AG09309 (cell line): Measurements from ENCODE around the gene OR1I1.
A peak's percentile ranks its signal among the peaks of the same experiment; 100 is the strongest.

ENCODE experiments used
- DNase-seq: peaks from one replicate; pipeline ENCODE4 v3.0.0-alpha.2; 2010; ENCODE audit warnings: low read depth
- H3K4me3 ChIP-seq: 2 replicates; pipeline ENCODE4 v1.5.1; 2011; ENCODE audit warnings: mild to moderate bottlenecking, low read depth, low read length, moderate library complexity; ENCODE audit not compliant: control insufficient read depth
- TF ChIP-seq, protein P1 (sequence below): IDR thresholded peaks from 2 replicates; pipeline ENCODE4 v1.5.1; 2011; ENCODE audit warnings: mild to moderate bottlenecking, low read depth, low read length, inconsistent platforms; ENCODE audit not compliant: insufficient read depth, control insufficient read depth; ENCODE audit errors: missing control alignments

The OR1I1 gene

DNA sequence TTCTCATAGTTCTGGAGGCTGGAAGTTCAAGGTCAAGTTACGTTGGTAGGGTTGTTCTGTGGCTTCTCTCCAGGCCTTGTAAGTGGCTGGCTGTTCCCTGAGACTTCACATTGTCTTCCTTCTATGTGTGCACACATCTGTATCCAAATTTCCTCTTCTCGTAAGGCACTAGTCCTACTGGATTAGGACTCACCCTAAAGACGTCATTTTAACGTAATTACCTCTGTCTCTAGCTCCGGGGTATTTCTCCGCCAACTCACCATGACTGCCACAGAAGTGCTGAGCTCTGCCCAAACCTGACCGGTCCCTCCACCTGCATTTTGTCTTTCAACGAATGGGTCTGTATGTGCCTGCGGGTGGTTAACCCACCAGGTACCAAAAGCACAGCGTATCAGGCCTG lies 16.4 kb downstream of the OR1I1 start:
- no peak for DNase-seq
- TF ChIP-seq, protein P1, sequence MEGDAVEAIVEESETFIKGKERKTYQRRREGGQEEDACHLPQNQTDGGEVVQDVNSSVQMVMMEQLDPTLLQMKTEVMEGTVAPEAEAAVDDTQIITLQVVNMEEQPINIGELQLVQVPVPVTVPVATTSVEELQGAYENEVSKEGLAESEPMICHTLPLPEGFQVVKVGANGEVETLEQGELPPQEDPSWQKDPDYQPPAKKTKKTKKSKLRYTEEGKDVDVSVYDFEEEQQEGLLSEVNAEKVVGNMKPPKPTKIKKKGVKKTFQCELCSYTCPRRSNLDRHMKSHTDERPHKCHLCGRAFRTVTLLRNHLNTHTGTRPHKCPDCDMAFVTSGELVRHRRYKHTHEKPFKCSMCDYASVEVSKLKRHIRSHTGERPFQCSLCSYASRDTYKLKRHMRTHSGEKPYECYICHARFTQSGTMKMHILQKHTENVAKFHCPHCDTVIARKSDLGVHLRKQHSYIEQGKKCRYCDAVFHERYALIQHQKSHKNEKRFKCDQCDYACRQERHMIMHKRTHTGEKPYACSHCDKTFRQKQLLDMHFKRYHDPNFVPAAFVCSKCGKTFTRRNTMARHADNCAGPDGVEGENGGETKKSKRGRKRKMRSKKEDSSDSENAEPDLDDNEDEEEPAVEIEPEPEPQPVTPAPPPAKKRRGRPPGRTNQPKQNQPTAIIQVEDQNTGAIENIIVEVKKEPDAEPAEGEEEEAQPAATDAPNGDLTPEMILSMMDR = no peak
- H3K4me3 ChIP-seq = no peak overlapping the region

DNA sequence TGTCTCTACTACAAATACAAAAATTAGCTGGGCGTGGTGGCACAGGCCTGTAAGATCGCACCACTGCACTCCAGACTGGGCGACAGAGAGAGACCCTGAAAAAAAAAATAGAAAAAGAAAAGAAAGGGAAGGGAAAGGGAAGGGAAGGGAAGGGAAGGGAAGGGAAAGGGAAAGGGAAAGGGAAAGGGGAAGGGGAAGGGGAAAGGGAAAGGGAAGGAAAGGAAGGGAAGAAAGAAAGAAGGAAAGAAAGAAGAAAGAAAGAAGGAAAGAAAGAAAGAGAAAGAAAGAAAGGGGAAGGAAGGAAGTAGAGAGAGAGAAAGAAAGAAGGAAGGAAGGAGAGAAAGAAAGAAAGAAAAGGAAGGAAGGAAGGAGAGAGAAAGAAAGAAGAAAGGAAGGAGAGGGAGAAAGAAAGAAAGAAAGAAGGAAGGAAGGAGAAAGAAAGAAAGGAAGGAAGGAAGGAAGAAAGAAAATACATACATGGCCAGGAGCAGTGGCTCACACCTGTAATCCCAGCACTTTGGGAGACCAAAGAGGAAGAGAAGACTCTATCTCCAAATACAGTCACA lies 17.1 kb downstream of the OR1I1 start:
- no peak for DNase-seq
- TF ChIP-seq, protein P1 = no peak
- H3K4me3 ChIP-seq = no peak overlapping the region

DNA sequence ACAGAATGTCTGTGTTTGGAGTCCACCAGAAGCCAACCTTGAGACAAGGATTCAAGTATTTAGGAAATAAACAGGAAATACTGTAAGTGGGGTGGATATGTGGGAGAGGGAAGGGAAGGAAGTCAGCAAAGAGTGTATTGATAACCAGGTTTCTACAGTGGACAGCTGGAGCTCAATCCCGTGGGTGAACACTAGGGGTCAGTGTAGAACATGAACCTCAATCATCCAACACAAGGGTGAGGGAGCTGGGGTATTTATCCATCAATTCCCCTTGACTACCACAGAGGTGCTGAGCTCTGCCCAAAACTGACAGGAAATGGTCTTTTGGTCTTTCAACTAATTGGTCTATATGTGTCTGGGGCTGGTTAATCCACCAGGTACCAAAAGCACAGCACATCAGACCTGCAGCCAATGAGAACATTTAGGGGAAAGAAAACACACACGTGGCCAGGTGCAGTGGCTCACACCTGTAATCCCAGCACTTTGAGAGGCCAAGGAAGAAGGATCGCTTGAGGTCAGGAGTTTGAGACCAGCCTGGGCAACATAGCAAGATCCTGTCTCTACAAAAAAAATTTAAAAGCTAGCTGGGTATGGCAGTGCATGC lies 19.6 kb downstream of the OR1I1 start:
- DNase-seq = no peak
- no peak overlapping the region for H3K4me3 ChIP-seq
- TF ChIP-seq, protein P1 = peak; percentile 76

- no peak overlapping the region for H3K4me3 ChIP-seq
- TF ChIP-seq, protein P1 = no peak
- DNase-seq = no peak
Observed at GRCh38 chr19:15104003-15104402, 22.0 kb downstream of the OR1I1 start.

GRCh38 chr19:15104411-15104810 lies 22.4 kb downstream of the OR1I1 start:
- no peak overlapping the region for H3K4me3 ChIP-seq
- no peak for DNase-seq
- TF ChIP-seq, protein P1 = no peak

DNA sequence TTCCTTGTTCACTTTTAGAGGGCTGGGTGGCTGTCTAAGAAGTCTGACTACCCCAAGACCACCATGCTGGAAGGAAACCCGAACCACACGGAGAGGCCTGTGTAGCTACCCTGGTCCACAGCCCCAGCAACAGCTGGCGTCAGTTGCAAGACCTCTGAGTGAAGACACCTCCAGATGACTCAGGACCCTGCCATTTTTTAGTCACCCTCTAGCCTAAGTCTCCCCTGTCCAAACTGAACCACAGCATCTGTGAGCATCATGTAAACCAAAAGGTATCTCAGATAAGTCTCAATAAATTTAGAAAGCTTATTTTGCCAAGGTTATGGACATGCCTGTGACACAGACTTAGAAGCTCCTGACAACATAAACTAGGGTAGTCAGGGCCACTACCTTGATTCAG lies 23.0 kb downstream of the OR1I1 start:
- TF ChIP-seq, protein P1 = no peak
- H3K4me3 ChIP-seq = no peak overlapping the region
- DNase-seq = no peak
